Measurements from ENCODE around the gene TMEM127. TPM values are rescaled to one million over a fixed set of nuclear protein-coding genes. Genes with fewer than 3 reads are reported as not detected.
A peak's percentile ranks its signal among the peaks of the same experiment; 100 is the strongest.

Gene TMEM127
- total RNA-seq, 1 donor from 2014 or later, result 12.1 TPM

DNA sequence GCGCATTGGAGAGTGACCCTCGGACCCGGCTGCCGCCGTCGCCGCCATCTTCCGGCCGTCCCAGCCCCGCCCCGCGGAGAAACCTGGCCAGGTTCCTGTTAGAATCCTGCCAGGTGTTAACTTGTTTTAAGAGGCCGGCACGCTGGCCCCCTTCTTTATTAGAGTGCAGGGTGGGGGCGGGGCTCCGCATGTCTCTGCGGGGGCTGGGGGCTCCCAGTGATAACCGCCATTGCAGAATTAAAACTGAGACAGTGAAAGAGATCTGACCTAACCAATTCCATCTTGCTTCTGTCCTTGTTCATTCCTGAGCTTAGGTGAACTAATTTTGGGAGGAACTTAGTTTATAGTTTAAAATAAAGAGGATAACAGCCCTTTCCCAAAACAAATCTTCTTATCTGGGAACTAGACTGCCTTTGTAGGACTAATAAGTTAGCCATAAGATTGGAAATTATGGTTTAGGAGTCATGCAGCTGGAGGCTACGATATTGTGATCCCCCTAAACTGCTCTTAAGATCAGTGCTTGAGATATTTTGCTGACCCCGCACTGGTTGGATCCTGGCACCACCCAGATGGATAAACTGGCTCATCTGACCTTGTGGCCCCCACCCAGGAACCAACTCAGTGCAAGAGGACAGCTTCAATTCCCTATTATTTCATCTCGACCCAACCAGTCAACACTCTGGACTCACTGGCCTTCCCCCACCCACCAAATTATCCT lies 56.6 kb downstream of the TMEM127 start:
- H3K4me3 ChIP-seq (ENCODE audit: low read depth, low read length), result peak overlapping the region; percentile 58
- no peak for FAIRE-seq
- H3K27me3 ChIP-seq (ENCODE audit: control insufficient read depth, insufficient read depth, low read length), result no peaks in the 10 kb centered on the region
- DNase-seq (ENCODE audit: low read depth), result no peak
- TF ChIP-seq, protein P1, sequence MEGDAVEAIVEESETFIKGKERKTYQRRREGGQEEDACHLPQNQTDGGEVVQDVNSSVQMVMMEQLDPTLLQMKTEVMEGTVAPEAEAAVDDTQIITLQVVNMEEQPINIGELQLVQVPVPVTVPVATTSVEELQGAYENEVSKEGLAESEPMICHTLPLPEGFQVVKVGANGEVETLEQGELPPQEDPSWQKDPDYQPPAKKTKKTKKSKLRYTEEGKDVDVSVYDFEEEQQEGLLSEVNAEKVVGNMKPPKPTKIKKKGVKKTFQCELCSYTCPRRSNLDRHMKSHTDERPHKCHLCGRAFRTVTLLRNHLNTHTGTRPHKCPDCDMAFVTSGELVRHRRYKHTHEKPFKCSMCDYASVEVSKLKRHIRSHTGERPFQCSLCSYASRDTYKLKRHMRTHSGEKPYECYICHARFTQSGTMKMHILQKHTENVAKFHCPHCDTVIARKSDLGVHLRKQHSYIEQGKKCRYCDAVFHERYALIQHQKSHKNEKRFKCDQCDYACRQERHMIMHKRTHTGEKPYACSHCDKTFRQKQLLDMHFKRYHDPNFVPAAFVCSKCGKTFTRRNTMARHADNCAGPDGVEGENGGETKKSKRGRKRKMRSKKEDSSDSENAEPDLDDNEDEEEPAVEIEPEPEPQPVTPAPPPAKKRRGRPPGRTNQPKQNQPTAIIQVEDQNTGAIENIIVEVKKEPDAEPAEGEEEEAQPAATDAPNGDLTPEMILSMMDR (IDR thresholded peaks at IDR 0.05; ENCODE audit: insufficient read depth, low read length, severe bottlenecking), result no peak
- peaks cover 1% of the 10 kb centered on the region for H3K36me3 ChIP-seq (ENCODE audit: control insufficient read depth, insufficient read depth, low read length)

DNA sequence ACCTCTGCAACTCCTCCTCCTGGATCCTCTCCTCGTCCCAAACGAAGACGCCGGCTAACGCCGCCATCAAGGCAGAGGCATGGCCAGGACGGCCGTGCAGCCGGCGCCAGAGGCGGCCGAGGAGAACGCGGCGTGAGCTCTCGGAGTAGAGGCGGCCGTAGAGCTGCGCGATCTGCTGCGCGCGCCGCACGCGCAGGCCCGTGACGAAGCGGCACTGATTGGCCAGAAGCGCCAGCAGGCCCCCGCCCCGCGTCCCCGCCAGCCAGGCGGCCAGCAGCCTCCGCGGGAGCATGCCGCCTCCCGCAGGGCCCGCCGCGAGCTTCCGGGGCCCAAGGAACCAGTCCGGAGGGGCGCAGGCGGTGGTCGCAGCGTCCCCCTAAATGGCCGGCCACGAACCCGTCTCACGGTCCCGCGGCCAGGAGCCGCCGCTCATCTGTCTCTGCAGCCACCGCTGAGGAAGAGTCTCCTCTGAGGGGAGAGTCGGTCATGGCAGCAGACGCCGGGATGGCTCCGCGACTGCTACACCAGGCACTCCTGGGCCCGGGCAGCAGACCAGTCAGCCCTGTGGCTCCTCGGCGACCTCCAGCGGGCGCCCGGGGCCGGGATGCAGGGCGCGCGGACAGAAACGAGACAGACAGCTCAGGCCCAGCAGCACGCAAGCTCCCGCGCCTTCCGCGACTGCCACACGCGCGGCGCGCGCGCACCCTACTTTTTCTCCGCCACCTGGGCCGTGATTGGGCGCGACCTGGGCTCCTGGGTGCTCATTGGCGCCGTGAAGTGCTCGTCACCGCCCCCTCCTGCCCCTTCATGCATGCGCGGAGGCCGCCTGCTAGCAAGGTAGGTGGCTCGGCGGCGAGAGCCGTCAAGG lies 57.4 kb downstream of the TMEM127 start, which contains the start of gene STARD7:
STARD7 (minus strand) TSS at position 685 of the 868 bp plus-strand sequence; CDS start at position 292, 393 bp downstream.
- TF ChIP-seq, protein P1 (IDR thresholded peaks at IDR 0.05; ENCODE audit: insufficient read depth, low read length, severe bottlenecking), result no peak
- Histone ChIP-seq H3K36me3 (ENCODE audit: control insufficient read depth, insufficient read depth, low read length) (peaks cover 1% of the 10 kb centered on the region), H3K27me3 (ENCODE audit: control insufficient read depth, insufficient read depth, low read length) (no peaks in the 10 kb centered on the region), H3K4me3 (ENCODE audit: low read depth, low read length) (peak within 1 kb of the TSS; percentile 58)
- no peak for FAIRE-seq
- peak; percentile 89 for DNase-seq (ENCODE audit: low read depth)

DNA sequence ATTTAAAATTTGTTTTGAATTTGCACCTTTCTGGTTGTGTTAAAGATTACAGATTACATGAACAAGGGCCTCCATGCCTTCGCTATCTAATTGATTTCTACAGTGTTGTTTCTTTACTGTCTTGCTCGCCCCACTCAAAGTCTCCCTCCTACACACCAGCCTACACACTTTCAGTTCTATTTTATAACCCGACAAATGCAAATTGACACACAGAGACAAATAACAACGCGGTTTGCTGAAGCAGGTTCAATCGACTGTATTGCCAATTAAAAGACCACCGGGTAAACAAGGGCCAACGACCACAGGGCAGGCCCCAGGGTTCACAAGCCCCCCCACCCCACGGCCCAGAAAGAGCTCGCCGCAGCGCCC lies 58.0 kb downstream of the TMEM127 start:
- DNase-seq (ENCODE audit: low read depth) (no peak), FAIRE-seq (no peak)
- peak overlapping the region; percentile 58 for H3K4me3 ChIP-seq (ENCODE audit: low read depth, low read length)
- H3K36me3 ChIP-seq (ENCODE audit: control insufficient read depth, insufficient read depth, low read length), result peaks cover 1% of the 10 kb centered on the region
- TF ChIP-seq, protein P1 (IDR thresholded peaks at IDR 0.05; ENCODE audit: insufficient read depth, low read length, severe bottlenecking), result no peak
- H3K27me3 ChIP-seq (ENCODE audit: control insufficient read depth, insufficient read depth, low read length), result no peaks in the 10 kb centered on the region

DNA sequence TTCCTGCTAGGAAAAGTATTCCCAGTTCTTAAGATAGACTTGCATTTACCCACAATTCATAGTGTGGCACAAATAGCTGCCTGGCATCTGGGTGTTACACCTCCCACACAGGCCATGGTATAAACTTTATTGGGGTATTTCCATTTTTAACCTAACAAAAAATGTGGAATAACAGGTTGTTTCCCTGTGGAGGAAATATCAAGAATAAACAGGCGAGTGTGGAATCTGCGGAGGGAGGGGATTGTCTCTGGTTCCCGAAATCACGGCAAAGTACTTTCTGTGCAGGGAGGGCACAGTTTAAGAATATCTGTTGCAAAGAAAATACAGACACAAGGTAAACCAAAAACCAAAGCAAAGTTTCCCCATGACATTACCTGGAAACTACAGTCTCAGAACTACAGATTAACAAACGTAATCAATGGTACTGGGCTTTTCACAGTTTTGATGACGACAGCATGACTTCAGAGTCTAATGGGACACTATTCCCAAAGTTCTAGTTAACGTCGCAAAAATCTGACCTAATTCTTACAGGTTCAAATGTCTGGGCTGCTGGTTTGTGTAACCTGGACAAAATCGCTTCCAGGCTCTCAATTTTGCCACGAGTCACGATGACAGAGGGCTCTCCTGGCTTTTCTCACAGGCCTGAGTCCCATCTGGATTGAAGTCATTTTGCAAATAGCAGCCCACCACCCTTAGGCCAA lies 58.6 kb downstream of the TMEM127 start:
- no peak for DNase-seq (ENCODE audit: low read depth)
- Histone ChIP-seq H3K4me3 (ENCODE audit: low read depth, low read length) (peak overlapping the region; percentile 58), H3K36me3 (ENCODE audit: control insufficient read depth, insufficient read depth, low read length) (no peaks in the 10 kb centered on the region), H3K27me3 (ENCODE audit: control insufficient read depth, insufficient read depth, low read length) (no peaks in the 10 kb centered on the region)
- no peak for FAIRE-seq
- TF ChIP-seq, protein P1 (IDR thresholded peaks at IDR 0.05; ENCODE audit: insufficient read depth, low read length, severe bottlenecking), result no peak

DNA sequence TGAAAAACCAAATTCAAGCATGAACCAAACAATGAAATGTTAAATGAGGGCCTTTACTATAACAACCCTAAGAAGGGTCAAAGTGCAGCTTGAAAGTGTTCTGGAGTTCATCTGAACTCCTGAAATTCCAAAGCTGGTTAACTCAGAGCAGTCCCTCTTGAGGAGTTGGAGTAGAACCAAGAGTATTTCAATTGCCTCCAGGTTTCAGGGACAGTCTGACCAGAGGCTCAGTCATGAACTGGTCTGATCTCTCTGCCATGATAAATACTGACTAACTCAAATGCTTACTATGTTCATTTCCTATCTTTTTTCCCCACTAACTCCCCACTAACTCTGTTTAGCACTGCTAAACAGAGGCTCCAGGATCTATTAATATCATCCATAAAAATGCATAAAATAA lies 59.9 kb downstream of the TMEM127 start:
- DNase-seq (ENCODE audit: low read depth) (peak; percentile 84), FAIRE-seq (no peak)
- Histone ChIP-seq H3K4me3 (ENCODE audit: low read depth, low read length) (no peak overlapping the region), H3K36me3 (ENCODE audit: control insufficient read depth, insufficient read depth, low read length) (no peaks in the 10 kb centered on the region), H3K27me3 (ENCODE audit: control insufficient read depth, insufficient read depth, low read length) (no peaks in the 10 kb centered on the region)
- TF ChIP-seq, protein P1 (IDR thresholded peaks at IDR 0.05; ENCODE audit: insufficient read depth, low read length, severe bottlenecking), result no peak
